HG03558 (cell line): ENCODE measurements around the gene NPL.

ENCODE experiments used
- ATAC-seq: cut with Tn5 transposase; IDR thresholded peaks from one replicate; pipeline ENCODE4 v1.9.1; 2021; ENCODE audit warnings: moderate number of reproducible peaks; ENCODE audit not compliant: unreplicated experiment; ENCODE audit errors: extremely low read depth

NPL gene

DNA sequence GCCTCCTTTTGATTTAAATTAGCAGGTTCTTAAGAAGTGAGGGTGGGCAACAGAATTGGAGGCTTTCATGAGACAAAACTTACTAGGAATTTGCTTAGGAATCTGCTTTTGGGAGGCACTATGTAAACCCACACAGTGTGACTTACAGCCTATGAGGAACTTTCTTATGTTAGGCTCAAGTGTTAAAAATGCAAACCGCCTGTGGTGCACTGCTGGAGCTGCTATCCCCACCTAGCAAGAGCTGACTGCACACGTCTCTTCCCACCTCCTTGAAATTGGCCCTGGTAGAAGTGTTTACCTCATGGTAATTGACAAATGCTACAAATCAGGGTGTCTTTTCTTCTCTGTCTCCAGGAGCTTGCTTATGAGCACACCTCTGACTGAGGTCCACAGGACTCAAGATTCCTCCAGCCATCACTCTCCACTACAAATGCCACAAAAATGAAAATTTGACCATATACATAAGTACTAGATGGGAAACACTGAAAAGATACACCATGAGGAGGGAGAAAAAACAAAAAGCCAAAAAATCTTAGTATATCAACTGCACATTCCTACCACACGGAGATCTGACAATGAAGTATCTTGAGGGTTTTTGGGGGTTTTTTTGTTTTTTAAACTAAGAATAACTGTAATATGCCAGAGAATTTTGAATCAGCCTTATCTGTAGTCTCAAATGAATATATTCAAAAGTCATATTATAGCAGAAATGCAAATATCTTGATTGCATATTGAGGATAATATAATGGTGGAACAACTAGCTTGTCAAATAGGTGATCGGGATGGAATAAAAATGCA lies 18.2 kb upstream of the NPL start:
- ATAC-seq, result no peak

DNA sequence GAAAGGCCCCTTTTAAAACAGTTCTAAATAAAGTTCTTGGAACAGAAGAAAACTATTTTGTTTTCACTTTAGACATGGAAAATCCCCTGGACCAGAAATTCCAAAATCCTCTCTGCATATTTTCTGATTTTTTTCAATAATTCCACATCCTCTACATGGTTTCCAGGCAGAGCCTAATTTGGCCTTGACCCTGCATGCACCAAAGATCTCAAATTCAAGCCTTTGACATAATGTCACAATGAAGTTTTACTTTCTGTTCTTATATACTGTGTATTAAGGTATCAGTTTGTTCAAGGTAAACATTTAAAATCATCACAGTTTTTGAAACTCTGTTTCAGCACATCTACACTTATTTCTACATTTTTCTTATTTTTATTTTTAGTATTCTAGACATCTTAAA lies 12.2 kb upstream of the NPL start:
- no peak for ATAC-seq

DNA sequence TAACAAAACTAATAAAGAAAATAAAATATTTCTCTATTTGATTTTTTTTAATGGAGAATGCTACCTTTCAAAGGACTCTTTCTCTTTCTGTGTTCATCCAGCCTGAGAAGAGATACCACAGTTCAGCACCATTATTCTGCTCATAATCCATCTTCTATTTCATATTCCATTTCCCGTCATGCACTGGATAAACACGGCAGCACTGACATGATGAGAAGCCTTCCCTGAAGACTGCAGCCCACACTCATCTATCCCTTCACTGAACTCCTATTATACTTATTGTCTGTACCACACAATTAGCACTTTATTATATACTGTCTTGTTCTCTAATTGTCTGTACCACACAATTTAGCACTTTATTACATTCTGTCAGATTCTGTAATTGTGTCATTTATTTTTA lies 10.7 kb upstream of the NPL start:
- no peak for ATAC-seq

DNA sequence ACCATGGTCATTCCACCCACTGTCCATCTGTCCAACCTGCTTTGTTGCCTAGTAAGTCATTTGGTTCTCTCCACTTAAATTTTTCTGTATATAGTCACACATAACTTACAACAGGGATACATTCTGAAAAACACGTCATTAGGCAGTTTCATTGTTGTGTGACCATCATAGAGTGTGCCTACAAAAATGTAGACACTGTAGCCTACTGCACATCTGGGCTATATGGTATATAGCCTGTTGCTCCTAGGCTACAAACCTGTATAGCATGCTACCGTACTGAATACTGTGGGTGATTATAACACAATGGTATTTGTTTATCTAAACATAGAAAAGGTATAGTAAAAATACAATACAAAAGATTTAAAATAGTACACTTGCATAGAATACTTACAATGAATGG lies 10.0 kb upstream of the NPL start:
- no peak for ATAC-seq

DNA sequence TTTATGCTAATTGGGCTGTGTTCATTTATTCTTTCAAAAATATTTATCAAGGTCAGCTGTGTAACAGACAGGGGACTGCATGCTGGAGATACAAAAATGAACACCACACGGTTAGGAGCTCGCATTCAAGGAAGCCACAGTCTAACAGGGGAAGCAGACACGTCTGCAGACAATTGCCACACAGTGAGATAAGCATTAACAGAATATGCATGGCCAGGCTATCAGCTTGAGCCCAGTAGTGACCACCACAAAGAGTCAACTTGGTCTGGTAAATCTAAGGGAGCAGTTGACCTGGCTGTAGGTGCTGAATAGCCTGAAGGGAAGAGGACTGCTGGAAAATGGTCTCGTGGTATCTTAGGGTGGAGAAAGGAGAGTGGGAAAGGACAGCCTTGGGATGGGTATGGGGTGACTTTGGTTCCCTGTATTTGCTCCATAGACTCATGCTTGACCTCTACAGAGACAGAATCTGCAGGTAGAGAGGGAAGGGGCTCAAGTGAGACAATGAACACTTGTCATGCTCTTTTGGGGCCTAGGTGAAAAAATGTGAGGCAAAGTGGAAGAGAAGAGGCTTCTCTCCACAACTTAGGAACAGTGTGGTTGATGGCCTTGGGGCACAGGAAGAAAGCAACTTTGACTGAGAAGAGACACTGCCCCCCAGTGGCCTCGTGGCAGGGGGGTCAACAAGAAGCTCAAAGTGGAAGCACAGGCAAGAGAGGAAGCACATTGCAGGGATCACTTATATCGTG lies 7.6 kb upstream of the NPL start:
- no peak for ATAC-seq

DNA sequence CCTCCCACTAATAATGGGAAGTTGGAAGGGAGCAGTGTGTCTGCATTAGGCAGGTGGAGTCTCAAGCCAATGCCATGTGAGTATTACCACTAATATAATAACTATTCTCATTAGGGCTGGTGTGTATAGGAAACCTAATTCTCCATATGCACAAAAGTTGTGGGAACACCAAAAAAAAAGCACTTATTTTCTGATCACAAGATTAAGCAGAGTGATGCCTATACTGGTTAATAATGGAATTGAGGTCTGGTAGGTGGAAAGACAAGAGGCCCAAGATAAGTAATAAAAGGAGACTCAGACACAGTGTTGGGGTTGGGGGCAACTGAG lies 7.0 kb upstream of the NPL start:
- ATAC-seq, result no peak

DNA sequence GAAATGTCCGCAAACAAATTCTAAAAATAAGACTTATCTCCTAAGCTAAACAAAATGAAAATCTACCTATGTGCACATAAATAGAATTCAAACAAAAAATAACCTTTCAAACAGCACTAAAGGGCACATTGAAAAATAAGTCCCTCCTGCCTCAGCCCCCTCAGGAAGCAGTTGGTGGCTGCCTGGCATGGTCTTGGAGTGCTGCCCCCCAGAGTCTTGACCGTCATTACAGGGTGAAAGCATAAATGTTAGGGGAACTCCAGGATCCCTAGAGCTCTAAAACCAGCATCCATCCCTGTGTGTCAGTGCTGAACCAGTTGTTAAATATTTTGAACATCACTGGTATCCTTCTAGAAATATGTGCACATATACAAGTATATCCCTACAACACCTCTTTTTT lies 6.5 kb upstream of the NPL start:
- ATAC-seq, result no peak

DNA sequence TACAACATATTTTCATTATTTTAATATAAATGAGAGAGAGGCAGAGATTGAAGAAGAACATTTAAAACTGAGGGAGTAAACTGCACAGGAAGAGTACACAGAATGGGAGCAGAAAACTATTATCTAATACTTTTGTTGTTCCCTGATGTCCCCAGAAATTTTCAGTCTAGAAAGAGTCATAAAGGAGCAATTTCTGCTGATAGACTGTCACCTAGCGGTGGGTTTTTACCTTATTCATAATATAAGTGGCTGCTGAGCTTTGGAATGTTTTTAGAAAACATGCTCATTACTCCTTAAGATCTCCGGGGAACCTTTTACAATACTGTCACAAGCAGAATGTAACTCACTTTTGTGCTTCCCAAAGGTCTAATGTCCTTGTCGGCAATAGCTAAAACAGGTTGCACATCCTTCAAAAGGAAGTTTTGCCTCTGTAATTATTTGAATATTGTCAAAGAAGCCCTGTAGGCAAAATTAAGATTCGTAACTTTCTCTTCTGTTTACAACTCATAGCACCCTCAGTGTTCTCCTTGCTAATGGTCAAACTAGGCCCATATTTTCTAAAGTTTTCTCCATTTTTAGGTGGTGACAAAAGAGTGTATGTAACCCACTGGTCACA lies 4.9 kb upstream of the NPL start:
- ATAC-seq, result no peak

DNA sequence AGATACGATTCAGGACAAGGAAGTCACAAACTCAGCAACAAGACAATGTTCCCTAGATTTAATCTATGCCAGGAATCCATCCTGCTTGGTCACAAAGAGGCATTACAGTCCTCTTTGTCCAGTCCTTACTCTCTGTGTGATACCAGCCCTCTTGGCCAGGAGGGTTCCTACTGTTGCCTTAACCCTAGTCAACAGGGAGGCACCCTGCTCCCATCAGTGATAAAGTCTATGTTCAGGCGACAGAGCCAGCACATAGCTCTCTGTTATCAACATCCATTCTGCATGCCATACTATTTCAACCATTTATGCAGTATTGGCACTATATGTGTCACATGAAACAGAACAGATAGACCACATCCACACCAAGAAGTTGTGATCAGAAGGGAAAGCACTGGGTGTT lies 4.4 kb upstream of the NPL start:
- no peak for ATAC-seq

DNA sequence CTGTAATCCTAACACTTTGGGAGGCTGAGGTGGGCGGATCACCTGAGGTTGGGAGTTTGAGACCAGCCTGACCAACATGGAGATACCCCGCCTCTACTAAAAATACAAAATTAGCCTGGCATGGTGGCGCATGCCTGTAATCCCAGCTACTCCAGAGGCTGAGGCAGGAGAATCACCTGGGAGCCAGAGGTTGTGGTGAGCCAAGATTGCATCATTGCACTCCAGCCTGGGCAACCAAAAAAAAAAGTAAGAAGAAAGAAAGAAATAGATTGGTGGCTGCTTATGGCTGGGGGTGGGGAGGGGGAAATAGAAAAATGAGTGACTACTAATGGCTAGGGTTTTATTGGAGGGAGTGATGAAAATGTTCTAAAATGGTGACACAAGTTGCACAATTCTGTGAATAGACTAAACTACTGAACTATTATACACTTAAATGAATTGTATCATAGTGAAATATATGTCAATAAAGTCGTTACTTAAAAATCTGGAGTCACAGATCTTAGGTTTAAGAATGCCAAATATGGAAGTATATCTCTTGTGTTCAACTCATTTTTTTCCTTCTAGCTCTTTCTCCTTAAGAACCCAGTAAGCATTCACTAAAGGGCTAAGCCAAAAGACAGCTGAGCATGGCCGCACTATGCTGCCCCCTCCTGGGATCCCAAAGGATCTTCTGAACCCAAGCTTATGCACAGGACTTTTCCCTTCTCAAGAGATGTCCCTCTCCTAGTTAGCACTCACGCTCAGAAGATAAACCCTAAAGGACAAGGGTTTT lies 3.2 kb upstream of the NPL start:
- ATAC-seq, result no peak

DNA sequence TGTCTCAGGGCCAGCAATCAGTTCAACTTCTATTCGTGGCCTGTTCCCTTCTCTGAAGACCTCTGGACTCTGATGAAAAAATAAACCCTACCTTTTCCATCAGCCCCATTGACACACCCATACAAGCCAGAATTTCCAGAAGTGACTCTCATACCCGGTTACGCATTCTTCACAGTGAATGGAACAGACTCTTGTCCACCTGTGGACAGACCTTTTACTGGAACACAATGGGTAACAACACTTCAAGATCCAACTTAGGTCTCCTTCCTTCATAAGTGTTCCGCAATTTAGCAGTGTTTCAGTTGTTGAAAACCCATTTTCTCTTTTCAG lies 2.6 kb upstream of the NPL start:
- no peak for ATAC-seq

DNA sequence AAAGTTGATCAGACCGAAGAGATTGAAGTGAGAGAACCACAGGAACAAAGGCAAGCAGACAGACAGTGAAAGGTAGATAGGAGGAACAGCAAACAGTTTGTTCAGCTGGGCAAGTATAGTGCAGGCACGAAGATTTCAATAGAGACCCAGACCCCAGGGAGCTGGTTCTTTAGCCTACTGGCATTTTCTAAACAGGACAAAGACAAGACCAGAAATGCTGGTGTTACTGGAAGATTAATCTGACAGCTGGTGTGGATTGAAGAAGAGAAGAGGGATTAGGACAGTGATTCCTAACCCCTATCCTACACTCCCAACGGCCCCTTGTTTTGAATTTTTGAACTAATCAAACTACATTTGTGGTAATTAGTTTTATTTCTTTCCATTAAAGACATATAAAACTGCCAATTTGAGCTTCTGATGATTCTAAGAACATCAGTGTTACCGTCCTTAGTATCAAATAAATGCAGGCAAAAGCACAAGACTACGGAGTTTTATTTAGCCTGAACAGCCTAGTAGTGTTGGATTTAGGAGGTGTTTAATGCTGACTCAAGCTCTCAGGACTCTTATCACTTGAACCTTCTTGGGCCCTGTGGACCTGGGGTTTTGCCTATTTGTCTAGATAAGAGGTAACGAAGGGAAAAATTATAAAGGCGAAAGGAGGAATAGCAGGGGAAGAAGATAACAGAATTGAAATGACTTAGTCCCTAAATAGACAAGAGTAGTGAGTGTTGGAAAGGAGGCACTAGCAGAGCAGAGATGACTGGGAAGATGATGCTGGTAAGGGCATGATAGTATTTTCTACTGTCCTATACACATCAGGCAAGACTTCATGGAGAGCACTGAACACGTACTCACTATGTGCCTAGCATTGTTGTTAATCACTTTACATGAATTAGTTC lies 2.0 kb downstream of the NPL start:
- no peak for ATAC-seq

DNA sequence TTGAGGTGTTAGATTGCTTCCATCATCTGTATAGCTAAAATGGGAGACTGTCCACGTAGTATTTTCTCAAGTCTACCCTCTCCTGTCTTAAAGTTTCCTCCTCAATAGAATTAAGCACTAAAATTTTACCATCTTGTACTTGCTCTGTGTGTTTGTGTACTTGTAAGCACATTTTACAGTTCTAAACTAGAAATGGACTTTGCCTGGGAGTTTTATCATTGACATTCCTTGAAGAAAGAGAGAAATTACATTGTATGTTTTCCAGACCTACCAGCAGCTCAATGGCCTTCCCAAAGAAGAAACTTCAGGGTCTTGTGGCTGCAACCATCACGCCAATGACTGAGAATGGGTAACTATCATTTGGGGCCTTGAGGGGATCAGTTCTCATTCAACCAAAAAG lies 4.5 kb downstream of the NPL start:
- no peak for ATAC-seq

DNA sequence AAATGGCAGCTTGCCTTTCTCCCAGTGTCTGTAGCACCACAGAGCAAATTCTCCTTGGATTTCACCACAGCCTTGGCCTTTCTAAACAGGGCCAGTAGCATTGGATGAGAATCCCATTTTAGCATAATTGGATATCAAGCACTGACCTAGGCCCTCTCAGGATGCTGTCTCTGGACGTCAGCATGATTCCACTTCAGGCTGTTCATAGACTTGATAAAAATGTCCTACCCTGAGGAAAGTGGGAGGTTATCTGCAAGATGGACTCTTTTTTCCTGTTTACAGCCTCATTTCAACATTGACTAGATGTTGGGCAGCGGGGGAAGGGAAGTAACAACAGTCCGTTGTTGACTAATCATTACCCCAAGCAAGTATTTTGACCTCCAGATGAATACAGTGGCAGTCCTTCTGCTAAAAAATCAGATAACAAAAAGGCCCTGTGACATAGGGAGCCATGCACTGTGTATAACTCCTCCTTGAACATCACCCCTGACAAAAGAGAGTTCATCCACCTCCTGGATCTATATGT lies 5.2 kb downstream of the NPL start:
- no peak for ATAC-seq

DNA sequence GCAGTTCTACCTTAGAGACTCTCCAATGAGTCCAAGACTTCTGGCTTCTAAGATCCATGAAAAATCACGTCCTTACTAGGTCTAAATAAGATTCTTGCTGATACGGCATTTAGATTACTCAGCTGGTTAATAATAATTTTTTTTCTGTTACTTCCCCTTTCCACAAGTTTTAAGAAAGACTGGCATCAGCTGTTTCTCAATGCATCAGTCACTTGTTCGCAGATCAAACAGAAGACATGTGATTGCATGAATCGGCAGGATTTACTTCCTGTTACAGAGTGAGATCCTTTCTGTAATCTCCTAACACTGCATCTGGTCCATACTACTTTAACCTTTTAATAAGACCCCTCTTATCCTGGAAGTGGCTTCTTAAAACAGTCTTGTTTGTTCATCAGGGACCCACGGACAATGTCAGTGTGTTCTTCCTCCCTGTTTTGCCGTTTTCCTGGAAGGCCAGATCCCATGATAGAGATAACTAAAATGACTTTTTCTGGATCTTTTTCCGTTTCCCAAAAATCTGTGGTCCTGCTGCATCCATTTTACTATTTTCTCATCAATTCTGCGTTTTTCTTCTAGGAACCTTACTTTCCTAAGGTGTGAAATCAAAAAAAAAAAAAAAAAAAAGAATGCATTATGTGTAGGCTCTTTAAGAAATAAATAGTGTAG lies 6.1 kb downstream of the NPL start:
- no peak for ATAC-seq

DNA sequence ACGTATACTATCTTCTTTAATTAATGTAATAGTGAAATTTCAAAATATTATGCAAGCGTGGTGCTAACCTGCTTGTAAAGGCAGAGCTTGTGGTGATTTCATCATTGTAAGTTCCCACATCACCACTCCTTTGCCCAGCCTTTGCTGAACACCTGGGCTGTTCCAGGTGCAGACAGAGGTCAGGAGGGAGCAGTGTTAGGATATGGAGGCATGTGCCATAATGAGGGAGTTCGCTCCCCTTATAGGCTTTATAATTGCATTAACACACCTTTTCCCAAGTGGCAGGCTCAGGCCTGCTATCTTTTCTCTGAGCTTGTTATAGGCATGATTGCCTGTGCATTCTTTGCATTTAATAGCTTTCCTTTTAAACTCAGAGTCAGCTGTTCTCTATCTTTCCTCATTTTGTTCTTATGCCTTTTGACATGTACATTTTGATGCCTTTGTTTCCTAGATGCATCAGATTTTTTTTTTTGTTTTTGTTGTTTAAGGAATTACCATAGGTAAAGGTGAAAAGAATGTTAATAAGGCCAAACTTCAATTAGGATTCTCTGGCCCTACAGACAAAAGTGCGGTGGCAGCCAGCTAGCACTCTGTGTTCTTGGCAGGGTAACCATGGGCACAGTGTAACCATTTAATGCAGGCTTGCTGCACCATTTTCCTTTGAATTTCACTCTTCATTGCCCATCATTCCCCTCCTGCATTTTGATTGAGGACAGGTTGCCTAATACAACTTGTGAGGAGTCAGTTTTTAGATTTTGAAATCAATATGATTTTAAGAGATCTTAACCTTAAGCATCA lies 12.6 kb downstream of the NPL start:
- no peak for ATAC-seq

DNA sequence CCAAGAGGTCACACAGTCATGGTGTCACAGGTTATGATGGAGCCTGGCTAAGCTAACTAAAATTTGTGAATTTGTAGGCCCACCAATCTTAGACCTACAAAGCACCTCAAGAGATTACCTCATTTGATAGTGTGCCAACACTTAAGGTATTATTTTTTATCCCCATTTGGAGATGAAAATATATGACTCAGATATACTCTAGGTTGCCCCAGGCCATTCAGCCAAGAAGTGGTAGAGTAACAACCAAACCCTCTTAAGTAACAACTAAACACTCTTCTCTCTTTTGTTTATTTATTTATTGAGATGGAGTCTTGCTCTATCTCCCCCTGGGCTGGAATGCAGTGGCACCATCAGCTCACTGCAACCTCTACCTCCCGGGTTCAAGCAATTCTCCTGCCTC lies 14.3 kb downstream of the NPL start:
- no peak for ATAC-seq

DNA sequence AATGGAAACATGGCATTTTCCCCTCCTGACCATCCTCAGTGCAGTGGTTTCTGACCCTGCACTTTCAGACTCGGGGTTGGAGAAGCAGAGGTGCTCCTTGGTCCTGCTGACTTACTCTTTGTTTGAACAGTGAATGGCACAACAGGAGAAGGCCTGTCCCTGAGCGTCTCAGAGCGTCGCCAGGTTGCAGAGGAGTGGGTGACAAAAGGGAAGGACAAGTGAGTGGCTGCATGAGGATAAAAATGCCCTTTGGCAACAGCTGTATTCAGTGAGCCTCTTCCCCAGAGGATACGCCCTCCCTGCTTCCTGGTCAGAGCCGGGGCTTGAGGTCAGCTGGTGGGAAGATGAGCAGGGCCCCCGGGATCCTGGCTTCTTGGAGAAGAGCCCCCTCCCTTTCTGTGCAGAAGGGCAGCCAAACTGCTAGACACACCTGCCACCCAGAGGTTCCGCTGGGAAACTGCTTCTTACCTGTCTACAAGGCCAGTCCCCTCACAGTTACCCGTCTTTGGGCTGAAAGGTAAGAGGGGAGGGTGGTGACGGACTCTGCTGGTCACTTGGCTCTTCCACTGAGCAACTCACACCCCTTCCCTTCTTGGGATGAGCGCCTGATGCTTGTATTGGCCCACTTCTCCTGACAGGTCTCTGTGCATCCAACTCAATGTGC lies 16.6 kb downstream of the NPL start:
- ATAC-seq, result no peak
